Measurements from ENCODE around the gene RPL29. TPM values are rescaled to one million over a fixed set of nuclear protein-coding genes. Genes with fewer than 3 reads are reported as not detected.

Gene RPL29
- total and polyA plus RNA-seq, 2 of the 4 experiments (the other 2 are of a cell fraction): 2,081 to 2,126 TPM

- dilution Hi-C loops (cut with HindIII; ENCODE audit: low sequenced_read_pairs, unreplicated experiment): no loop called here
- intact Hi-C loops (cut with micrococcal nuclease): no loop called here
Observed at GRCh38 chr3:51962854-51963530, 32.7 kb downstream of the RPL29 start.

More at GRCh38 chr3:51962854-51963530, 32.7 kb downstream of the RPL29 start:
- H2BK15ac ChIP-seq (ENCODE audit: low read depth, low read length): no peak overlapping the region
- no peak overlapping the region for H2BK120ac ChIP-seq (ENCODE audit: low read depth, low read length)
- no peak overlapping the region for H2BK5ac ChIP-seq (ENCODE audit: low read depth, low read length, poor library complexity, severe bottlenecking)
- no peak overlapping the region for H3K18ac ChIP-seq (ENCODE audit: low read depth, low read length)
- no peak overlapping the region for H3K56ac ChIP-seq (ENCODE audit: extremely low read depth, insufficient read depth, low read length)
- peaks cover 16% of the 10 kb centered on the region for H4K20me1 ChIP-seq (ENCODE audit: insufficient read depth, low read length)
- ChIA-PET CTCF (no interaction called here), POLR2A (ENCODE audit: unreplicated experiment) (no interaction called here)
- BruUV-seq (replicated peaks): no TSS peak
- H2AK5ac ChIP-seq (ENCODE audit: low read depth, low read length): no peak overlapping the region
- H3K4me1 ChIP-seq (ENCODE audit: control insufficient read depth, insufficient read depth, low read length): peaks cover 23% of the 10 kb centered on the region
- no peak overlapping the region for H3K4ac ChIP-seq (ENCODE audit: low read depth, low read length)
- H2AFZ ChIP-seq (replicated peaks; ENCODE audit: low read length, poor library complexity): no peak overlapping the region
- H3K9ac ChIP-seq (ENCODE audit: low read depth, low read length): no peak overlapping the region
- no peak overlapping the region for H3K4me3 ChIP-seq (ENCODE audit: insufficient read depth, low read depth, low read length)
- no peak for TF ChIP-seq CEBPB (IDR thresholded peaks at IDR 0.05; ENCODE audit: low read depth, low read length)
- TF ChIP-seq RAD21 (IDR thresholded peaks at IDR 0.05; ENCODE audit: low read length): no peak
- TF ChIP-seq RFX5 (IDR thresholded peaks at IDR 0.05; ENCODE audit: low read depth, low read length): no peak
- TF ChIP-seq MAFK (IDR thresholded peaks at IDR 0.05; ENCODE audit: low read depth, low read length): no peak
- no peak for TF ChIP-seq BHLHE40 (IDR thresholded peaks at IDR 0.05; ENCODE audit: low read depth, low read length)
- no peak for TF ChIP-seq MXI1 (IDR thresholded peaks at IDR 0.05; ENCODE audit: borderline replicate concordance, low read depth, low read length)
- TF ChIP-seq ELK1 (IDR thresholded peaks at IDR 0.05; ENCODE audit: borderline replicate concordance, low read depth, low read length): no peak
- TF ChIP-seq RCOR1 (IDR thresholded peaks at IDR 0.05; ENCODE audit: insufficient replicate concordance, low read length): no peak
- TF ChIP-seq CHD1 (IDR thresholded peaks at IDR 0.05; ENCODE audit: low read depth, low read length): no peak
- TF ChIP-seq USF2 (IDR thresholded peaks at IDR 0.05; ENCODE audit: low read depth, low read length): no peak
- no peak for TF ChIP-seq SMC3 (IDR thresholded peaks at IDR 0.05; ENCODE audit: low read depth, low read length)
- TF ChIP-seq FOS (IDR thresholded peaks at IDR 0.05; ENCODE audit: low read depth, low read length): no peak
- no peak for TF ChIP-seq NFE2L2 (IDR thresholded peaks at IDR 0.05; ENCODE audit: low read depth, low read length)
- no peak for TF ChIP-seq CTCF (conservative IDR thresholded peaks at IDR 0.05; ENCODE audit: low read depth, low read length)
- no peak for TF ChIP-seq MAZ (IDR thresholded peaks at IDR 0.05; ENCODE audit: borderline replicate concordance, low read depth, low read length)
- no peaks in the 10 kb centered on the region for H3K9me3 ChIP-seq (ENCODE audit: control insufficient read depth, insufficient read depth, low read length)
- peaks cover 13% of the 10 kb centered on the region for H3K9me1 ChIP-seq (ENCODE audit: insufficient read depth, low read length)
- no peak overlapping the region for H3K14ac ChIP-seq (replicated peaks; ENCODE audit: low read depth, low read length)
- H3K4me2 ChIP-seq (ENCODE audit: low read depth, low read length): no peak overlapping the region
- H3K27ac ChIP-seq (ENCODE audit: insufficient read depth, low read length): no peak overlapping the region
- no peak overlapping the region for H4K8ac ChIP-seq (ENCODE audit: low read depth in 2 of 2, low read length in 2 of 2)
- WGBS, 2 experiments (ENCODE audit: extremely low coverage in 2 of 2, insufficient read length in 1 of 2): no CpG with 5 or more reads among the region's 6 CpGs
- H4K5ac ChIP-seq (ENCODE audit: low read depth, low read length): no peak overlapping the region
- H3K27me3 ChIP-seq (ENCODE audit: control insufficient read depth, insufficient read depth, low read length): no peaks in the 10 kb centered on the region
- no peak overlapping the region for H3K23ac ChIP-seq (ENCODE audit: low read depth, low read length)
- peaks cover 24% of the 10 kb centered on the region for H3K36me3 ChIP-seq (ENCODE audit: control insufficient read depth, insufficient read depth, low read length)
- no peak overlapping the region for H4K91ac ChIP-seq (ENCODE audit: insufficient read depth, low read depth, low read length)
- H2AK9ac ChIP-seq (replicated peaks; ENCODE audit: low read depth, low read length, poor library complexity): no peak overlapping the region
- in situ Hi-C loops (cut with MboI; ENCODE audit: low sequenced_read_pairs): loop anchor here (25.0 kb wide), 1 partner anchor 1626 kb away; the partner anchor contains the start of genes RASSF1, TUSC2 and ZMYND10
- peak; percentile 31 for DNase-seq
- ATAC-seq (ENCODE audit: low read depth): no peak
- H2BK20ac ChIP-seq (ENCODE audit: low read depth, low read length): no peak overlapping the region
- peaks cover 31 to 57% of the 10 kb centered on the region in 2 experiments for H3K79me1 ChIP-seq (ENCODE audit: low read depth in 1 of 2, low read length in 2 of 2)

All from IMR-90 (cell line).